ENCODE data around the gene FAM193B.

FAM193B gene

GRCh38 chr5:177483042-177483441, 71.3 kb downstream of the FAM193B start:
- DNase-seq: no peak

- no peak for DNase-seq
These were observed 72.0 kb downstream of the FAM193B start for GRCh38 chr5:177482359-177482795.

- no peak for DNase-seq
These were observed 74.6 kb downstream of the FAM193B start for GRCh38 chr5:177479774-177480173.

GRCh38 chr5:177478711-177479646, 75.4 kb downstream of the FAM193B start:
- DNase-seq: no peak

- no peak for DNase-seq
These were observed 76.5 kb downstream of the FAM193B start for GRCh38 chr5:177477701-177478477.

- DNase-seq: no peak
These were observed 77.7 kb downstream of the FAM193B start for GRCh38 chr5:177476531-177477233.

- DNase-seq: no peak
These were observed 78.6 kb downstream of the FAM193B start for GRCh38 chr5:177475563-177476427.

GRCh38 chr5:177474846-177475562, 79.4 kb downstream of the FAM193B start:
- no peak for DNase-seq

- no peak for DNase-seq
These were observed 80.3 kb downstream of the FAM193B start for GRCh38 chr5:177474002-177474476.

GRCh38 chr5:177473443-177474001, 80.8 kb downstream of the FAM193B start, which contains the start of gene DBN1:
DBN1 (minus strand) TSS chr5:177473634; CDS start chr5:177473521, 113 bp downstream.
- DNase-seq: peak; percentile 78

GRCh38 chr5:177472460-177473442, 81.6 kb downstream of the FAM193B start:
- peak; percentile 57 for DNase-seq

- no peak for DNase-seq
These were observed 82.6 kb downstream of the FAM193B start for GRCh38 chr5:177471610-177472356.

GRCh38 chr5:177470759-177471536, 83.4 kb downstream of the FAM193B start:
- no peak for DNase-seq
